Measurements from ENCODE around the gene USP43. TPM values are rescaled to one million over a fixed set of nuclear protein-coding genes. Genes with fewer than 3 reads are reported as not detected.
A peak's percentile ranks its signal among the peaks of the same experiment; 100 is the strongest.

Gene USP43
- total RNA-seq, 1 experiment from 2014 or later = not detected

- DNase-seq (ENCODE audit: low read depth) = no peak
These were observed 58.4 kb downstream of the USP43 start for GRCh38 chr17:9703781-9704082.

DNA sequence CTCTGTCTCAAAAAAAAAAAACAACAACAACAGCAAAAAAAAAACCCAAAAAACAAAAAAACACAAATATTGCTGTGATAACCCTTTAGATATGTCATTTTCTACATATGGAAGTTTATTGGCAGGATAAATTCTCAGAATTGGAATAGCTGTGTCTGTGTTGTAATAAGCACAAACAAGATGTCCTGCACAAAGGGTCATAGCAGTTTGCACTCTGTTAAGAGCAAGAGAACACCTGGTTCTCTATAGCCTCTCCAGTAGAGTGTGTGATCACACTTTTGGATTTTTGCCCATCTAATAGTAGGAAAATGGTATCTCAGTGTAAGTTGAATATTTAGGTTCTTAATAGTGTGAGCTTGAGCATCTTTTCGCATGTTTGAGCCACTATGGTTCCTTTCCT, 60.4 kb downstream of the USP43 start:
- DNase-seq (ENCODE audit: low read depth) = no peak

DNA sequence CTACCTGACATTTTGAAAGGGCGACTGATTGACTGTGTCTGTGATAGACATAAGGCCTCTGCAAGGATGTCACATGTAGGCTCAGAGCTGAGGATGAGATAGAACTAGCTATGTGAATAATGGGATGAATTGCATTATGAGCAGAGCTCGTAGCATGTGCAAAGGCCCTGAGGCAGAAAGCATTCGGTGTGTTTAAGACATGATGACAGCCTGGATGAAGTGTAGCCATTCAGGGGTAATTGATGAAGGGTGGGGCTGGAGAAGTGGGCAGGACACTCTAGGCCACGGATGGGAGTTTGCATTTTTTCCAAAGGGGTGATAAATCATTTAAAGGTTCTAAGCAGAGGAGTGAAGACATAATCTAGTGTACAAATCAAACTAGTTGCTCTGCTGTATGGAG, 62.6 kb downstream of the USP43 start:
- no peak for DNase-seq (ENCODE audit: low read depth)

- DNase-seq (ENCODE audit: low read depth) = no peak
These were observed 69.5 kb downstream of the USP43 start for GRCh38 chr17:9714801-9715200.

GRCh38 chr17:9715503-9716016, 70.2 kb downstream of the USP43 start:
- no peak for DNase-seq (ENCODE audit: low read depth)

GRCh38 chr17:9725575-9725974, 80.3 kb downstream of the USP43 start:
- no peak for DNase-seq (ENCODE audit: low read depth)

DNA sequence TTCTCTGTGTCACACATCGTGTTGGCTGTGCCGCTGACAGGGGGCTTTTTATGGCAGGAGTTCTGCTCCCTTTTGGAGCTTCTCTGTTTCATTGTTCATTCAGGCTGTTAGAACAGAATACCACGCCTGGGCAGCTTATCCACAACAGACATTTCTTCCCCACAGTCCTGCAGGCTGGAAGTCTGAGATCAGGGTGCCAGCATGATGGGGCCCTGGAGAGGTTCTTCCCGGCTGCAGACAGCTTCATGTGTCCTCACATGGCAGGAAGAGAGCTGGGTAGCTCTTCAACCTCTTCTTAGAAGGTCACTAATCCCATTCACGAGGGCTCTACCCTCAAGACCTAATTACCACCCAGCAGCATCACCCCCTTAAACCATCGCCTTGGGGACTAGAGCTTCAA, 81.0 kb downstream of the USP43 start:
- no peak for DNase-seq (ENCODE audit: low read depth)

GRCh38 chr17:9728005-9728404, 82.7 kb downstream of the USP43 start:
- DNase-seq (ENCODE audit: low read depth) = no peak

GRCh38 chr17:9728564-9728963, 83.2 kb downstream of the USP43 start:
- DNase-seq (ENCODE audit: low read depth) = no peak

DNA sequence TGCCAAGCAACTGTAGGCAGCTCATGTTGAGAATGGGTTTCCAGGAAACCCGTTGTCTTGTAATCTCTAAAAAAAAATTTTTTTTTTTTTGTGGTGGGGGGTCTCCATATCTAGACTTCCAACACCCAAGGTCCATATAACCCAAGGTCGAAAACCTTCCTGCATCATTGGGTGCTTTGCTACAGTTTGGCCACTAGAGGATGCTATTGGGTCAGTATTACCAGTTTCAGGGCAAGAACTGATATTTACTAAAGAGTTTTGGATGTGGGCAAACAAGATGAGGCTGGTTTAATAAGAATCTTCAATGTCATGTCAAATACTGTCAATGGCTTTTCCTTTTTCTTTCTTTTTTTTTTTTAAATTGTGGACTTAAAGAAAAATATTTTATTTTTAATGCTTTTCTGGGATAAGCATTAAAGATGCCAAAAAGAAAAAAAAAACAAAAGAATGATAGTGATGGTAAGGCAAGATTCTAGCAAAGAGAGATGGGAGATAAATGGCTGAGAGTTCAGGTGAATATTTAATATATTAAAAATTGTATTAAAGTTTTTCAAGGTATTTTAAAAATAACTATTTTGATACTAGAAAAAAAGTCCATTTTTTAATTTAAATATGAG, 83.8 kb downstream of the USP43 start:
- DNase-seq (ENCODE audit: low read depth) = peak; percentile 7

DNA sequence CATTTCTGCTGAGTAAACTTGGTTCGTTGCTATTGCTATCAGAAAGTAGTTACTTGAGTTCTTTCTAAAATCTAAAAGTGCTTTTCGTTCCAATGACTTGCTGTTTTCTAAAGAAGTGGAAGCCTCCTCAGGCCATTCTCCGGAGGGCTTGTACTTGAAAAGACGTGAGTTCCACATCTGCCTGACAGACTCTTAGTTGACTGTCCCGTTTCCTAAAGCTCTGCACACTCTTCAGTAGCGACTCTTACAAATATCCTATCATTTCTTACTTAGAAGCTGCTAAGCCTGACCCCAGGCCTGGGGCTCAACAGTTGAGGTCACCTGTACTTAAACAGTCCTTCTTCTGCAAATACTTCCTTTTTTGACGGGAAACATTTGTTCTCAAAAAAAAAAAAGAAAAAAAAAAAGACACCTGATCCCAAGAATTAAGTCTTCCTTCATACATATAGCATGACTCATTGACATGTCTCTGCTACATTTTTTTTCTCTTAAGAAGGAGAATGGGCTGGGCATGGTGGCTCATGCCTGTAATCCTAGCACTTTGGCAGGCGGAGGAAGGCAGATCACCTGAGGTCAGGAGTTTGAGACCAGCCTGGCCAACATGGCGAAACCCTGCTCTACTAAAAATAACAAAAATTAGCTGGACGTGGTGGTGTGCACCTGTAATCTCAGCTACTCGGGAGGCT, 84.6 kb downstream of the USP43 start:
- no peak for DNase-seq (ENCODE audit: low read depth)

DNA sequence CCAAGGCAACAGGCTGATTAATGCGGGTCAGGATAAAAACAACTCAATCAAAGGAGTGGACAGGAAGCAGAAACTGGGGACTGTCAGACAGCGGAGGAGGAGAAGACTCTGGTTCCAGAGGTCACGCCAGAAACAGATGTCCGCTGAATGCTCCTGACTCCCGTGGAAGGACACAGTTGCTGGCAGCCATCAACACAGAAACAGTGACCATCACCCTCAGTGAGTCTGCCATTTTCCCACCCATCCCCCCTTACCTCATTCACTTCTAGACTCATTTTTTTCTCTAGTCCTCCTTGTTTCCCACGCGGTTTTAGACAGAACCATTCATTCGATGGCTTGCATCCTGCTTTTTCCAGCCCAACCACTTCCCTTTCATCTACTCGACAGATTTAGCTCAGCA, 105.2 kb downstream of the USP43 start:
- DNase-seq (ENCODE audit: low read depth) = no peak

DNA sequence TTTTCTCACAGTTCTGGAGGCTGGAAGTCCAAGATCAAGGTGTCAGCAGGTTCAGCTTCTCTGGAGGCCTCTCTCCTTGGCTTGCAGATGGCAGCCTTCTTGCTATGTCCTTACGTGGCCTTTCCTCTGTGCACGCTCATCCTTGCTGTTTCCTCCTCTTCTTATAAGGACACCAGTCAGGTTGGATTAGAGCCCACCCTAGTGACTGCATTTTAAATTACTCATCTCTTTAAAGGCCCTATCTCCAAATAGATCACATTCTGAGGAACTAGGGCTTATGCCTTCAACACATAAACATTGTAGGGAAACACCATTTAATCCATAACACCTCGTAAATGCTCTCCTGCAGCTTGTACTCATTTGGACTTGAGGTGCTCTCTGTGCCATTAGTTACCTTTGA, 109.8 kb downstream of the USP43 start:
- DNase-seq (ENCODE audit: low read depth) = no peak

DNA sequence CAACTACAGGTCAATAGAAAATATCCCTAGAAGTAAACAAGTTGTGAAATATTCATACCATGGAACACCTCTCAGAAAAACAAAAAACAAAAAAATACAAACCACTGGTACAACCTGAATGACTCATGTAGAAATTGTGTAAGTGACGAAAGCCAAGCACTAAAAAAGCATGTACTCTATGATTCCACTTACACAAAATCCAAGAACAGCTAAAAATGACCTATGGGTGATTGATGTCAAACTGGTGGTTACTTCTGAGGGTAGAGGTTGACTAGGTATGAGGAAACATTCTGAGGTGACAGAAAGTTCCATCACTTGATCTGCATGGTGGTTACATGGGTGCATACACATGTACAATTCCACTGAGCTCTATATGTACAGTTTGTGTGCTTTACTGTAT, 114.9 kb downstream of the USP43 start:
- no peak for DNase-seq (ENCODE audit: low read depth)

DNA sequence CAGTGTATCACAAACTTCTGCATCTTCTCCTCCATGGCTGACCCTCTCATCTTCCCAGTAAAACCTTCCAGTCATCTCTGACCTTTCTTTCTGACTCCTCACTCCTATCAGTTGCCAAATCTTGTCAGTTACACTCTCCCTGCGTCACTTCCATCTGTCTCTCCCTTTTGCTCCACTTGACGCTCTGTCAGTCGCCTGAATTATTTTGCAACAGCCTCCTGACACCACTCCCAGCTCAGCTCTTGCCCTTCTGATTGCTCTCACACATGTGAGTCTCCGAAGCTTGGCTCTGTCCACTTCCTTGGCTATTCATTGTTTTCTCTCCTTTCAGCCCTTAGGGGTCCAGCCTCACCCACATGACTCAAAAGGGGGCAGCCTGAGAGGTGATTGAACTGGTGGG, 118.3 kb downstream of the USP43 start:
- no peak for DNase-seq (ENCODE audit: low read depth)

DNA sequence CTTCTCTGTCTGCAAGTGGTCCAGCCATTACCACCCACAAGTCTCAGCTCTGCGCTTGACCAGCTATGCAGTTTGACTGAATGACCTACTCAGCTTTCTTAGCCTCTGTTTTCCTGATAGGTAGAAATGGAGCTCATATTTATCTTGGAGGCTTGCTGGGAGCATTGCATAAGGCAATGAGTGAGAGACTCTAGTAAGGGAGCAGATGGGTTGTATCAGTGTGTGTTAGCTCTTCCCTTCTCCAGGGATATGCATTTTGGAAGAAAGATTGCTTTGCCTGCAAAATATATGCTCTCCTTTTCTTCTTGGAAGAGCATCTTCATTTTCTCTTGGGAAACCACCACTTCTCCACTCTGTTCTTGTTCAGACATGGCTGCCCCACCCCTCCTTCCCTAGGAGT, 120.0 kb downstream of the USP43 start:
- no peak for DNase-seq (ENCODE audit: low read depth)

DNA sequence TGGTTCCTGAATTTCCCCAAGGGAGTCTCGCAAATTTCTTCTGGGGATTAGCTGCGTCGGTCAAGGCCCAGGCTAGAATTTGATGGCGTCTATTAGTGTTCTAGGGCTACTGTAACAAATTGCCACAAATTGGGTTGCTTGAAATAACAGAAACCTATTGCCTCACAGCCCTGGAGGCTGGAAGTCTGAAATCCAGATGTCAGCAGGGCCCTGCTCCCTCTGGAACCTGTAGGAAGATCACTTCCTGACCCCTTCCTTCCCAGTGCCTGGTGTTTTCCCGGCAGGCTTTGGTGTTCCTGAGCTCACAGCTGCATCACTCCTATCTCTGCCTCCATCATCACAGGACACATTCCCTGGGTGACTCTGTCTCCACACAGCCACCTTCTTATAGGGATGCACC, 121.7 kb downstream of the USP43 start:
- DNase-seq (ENCODE audit: low read depth) = no peak

- no peak for DNase-seq (ENCODE audit: low read depth)
These were observed 122.2 kb downstream of the USP43 start for GRCh38 chr17:9767432-9767991.

- DNase-seq (ENCODE audit: low read depth) = peak; percentile 6
These were observed 123.1 kb downstream of the USP43 start for GRCh38 chr17:9768381-9768934.

DNA sequence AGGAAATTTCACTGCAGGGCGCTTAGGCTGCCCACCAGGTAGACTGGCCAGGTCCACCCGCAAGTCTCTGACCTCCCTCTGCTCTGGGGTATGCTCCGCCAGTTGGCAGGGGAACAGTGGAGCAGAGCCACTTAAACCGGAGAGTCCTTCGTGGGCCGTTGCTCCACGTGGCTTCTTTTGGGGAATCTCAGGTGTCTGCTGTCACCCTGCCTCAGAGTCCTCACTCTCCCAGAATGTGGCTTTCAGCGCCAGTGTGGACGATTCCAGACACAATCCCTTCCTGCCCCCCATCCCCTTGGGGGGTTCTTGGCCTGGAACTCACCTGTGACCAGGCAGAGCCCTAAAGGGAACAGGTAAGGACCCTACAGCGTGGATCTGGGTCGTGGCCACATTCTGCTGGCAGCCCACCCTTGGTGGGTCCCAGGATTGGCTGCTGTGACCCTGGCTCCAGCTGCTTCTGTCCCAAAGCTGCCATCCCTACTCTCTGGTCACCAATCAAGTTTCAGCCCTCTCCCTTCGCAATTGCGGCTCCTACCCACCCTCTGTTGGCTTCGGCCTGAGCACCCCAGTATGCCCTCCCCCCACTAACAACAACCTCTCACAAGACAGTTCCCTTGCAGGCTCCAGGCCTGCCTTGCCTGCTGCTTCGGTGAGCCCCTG, 123.8 kb downstream of the USP43 start:
- DNase-seq (ENCODE audit: low read depth) = no peak

DNA sequence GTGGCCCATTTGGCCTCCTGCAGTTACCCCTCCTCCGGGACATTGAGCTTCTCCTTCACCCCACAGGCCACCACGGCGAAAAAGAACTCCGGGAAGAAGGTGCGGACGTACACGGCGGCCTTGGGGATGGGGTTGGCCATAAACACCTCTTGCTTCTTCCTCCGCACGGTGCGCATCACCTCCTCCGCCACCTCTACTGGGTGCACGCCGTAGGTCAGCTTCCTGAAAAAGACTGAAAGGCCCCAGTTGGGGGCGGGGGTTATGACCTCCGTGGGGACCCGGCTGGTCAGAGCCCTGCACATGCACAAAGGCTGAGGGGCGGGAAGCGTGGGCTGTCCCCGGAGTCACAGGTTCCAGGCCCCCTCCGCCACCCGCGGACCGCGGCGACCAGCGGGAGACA, 126.1 kb downstream of the USP43 start:
- no peak for DNase-seq (ENCODE audit: low read depth)

DNA sequence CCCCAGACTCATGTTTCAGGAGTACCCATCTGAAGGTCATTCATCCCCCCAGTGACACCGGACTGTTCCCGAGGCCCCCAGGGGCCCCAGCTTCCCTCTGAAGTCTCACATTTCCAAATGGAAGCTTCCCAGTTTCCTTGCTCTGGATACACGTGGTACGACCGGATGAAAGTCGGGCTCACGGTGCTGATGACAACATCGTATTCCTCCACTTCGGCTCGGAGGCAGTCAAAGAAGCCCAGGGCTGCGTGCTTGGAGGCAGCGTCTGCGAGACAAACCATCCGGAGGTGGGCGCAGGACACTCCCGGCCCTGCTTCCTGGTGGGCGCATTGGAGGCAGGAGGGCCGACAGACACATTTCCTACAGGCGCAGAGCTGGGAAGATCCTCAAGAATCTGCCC, 127.3 kb downstream of the USP43 start:
- DNase-seq (ENCODE audit: low read depth) = no peak

- no peak for DNase-seq (ENCODE audit: low read depth)
These were observed 131.6 kb downstream of the USP43 start for GRCh38 chr17:9776911-9777310.

Measured in LHCN-M2 (cell line).